Measurements from ENCODE around the gene LCE2A. TPM values are rescaled to one million over a fixed set of nuclear protein-coding genes. Genes with fewer than 3 reads are reported as not detected.
A peak's percentile ranks its signal among the peaks of the same experiment; 100 is the strongest.

LCE2A gene
- not detected for polyA plus RNA-seq (2013, experiment 1 of 2)
- polyA plus RNA-seq (2013, experiment 2 of 2): not detected

GRCh38 chr1:152697701-152698600 lies at the start of gene LCE2A:
Gene LCE2A, plus strand, starts transcription at chr1:152698345. Its CDS starts 557 bp downstream, at chr1:152698902.
- Histone ChIP-seq H2BK15ac (ENCODE audit: low read length) (no peak within 1 kb of the TSS), H2AFZ (ENCODE audit: low read length) (no peak within 1 kb of the TSS), H3K9ac (ENCODE audit: low read depth, low read length, poor library complexity) (no peak within 1 kb of the TSS), H2BK120ac (ENCODE audit: low read depth, low read length) (no peak within 1 kb of the TSS), H3K4ac (ENCODE audit: low read length) (no peak within 1 kb of the TSS), H3K27me3 (ENCODE audit: control insufficient read depth in 3 of 3, insufficient read depth in 3 of 3, low read depth in 1 of 3, low read length in 3 of 3) (no peaks in the 10 kb centered on the region), H3K23ac (ENCODE audit: low read depth, low read length, poor library complexity) (no peak within 1 kb of the TSS), H4K8ac (ENCODE audit: low read depth, low read length) (no peak within 1 kb of the TSS), H2BK12ac (ENCODE audit: low read length) (no peak within 1 kb of the TSS), H3K4me2 (ENCODE audit: insufficient read depth, low read length, poor library complexity, severe bottlenecking) (no peak within 1 kb of the TSS), H2AK5ac (ENCODE audit: low read depth, low read length) (no peak within 1 kb of the TSS), H3K18ac (ENCODE audit: low read length) (no peak within 1 kb of the TSS), H2BK5ac (ENCODE audit: low read length) (no peak within 1 kb of the TSS), H3K14ac (ENCODE audit: low read length) (no peak within 1 kb of the TSS), H4K91ac (ENCODE audit: low read depth, low read length, poor library complexity) (no peak within 1 kb of the TSS), H3K4me3 (ENCODE audit: low read length in 2 of 2) (no peak within 1 kb of the TSS), H3K36me3 (replicated peaks in 1 of 2; ENCODE audit: control insufficient read depth in 2 of 2, insufficient read depth in 2 of 2, low read length in 2 of 2) (no peaks in the 10 kb centered on the region), H3K79me1 (ENCODE audit: low read depth, low read length) (no peaks in the 10 kb centered on the region), H3K27ac (replicated peaks; ENCODE audit: low read length) (no peak within 1 kb of the TSS), H3K4me1 (ENCODE audit: control insufficient read depth in 2 of 2, insufficient read depth in 1 of 2, low read depth in 1 of 2, low read length in 2 of 2) (no peaks in the 10 kb centered on the region), H3K9me3 (replicated peaks in 1 of 2; ENCODE audit: control insufficient read depth in 2 of 2, insufficient read depth in 1 of 2, low read depth in 1 of 2, low read length in 2 of 2) (peaks cover 0 to 13% of the 10 kb centered on the region in 2 donors)
- no peak for DNase-seq (ENCODE audit: low spot score)
- whole genome bisulfite sequencing, 2 donors (ENCODE audit: extremely low coverage in 2 of 2, insufficient read length in 2 of 2, insufficient replicate concordance in 1 of 2): no CpG with 5 or more reads among the region's 4 CpGs

- H3K14ac ChIP-seq (ENCODE audit: low read length): no peak overlapping the region
Measured at GRCh38 chr1:152654110-152654509, 44.0 kb upstream of the LCE2A start.

GRCh38 chr1:152656459-152656858 lies 41.7 kb upstream of the LCE2A start:
- no peak for DNase-seq (ENCODE audit: low spot score)
- no CpG with 5 or more reads among the region's 2 CpGs for WGBS, 2 donors (ENCODE audit: extremely low coverage in 2 of 2, insufficient read length in 2 of 2, insufficient replicate concordance in 1 of 2)
- Histone ChIP-seq H2AFZ (ENCODE audit: low read length) (no peak overlapping the region), H3K4me3 (ENCODE audit: low read length in 2 of 2) (no peak overlapping the region), H3K4me2 (ENCODE audit: insufficient read depth, low read length, poor library complexity, severe bottlenecking) (no peak overlapping the region), H3K4ac (ENCODE audit: low read length) (no peak overlapping the region), H3K9ac (ENCODE audit: low read depth, low read length, poor library complexity) (no peak overlapping the region), H3K9me3 (replicated peaks in 1 of 2; ENCODE audit: control insufficient read depth in 2 of 2, insufficient read depth in 1 of 2, low read depth in 1 of 2, low read length in 2 of 2) (peaks cover 0 to 27% of the 10 kb centered on the region in 2 donors), H3K14ac (ENCODE audit: low read length) (no peak overlapping the region), H4K91ac (ENCODE audit: low read depth, low read length, poor library complexity) (no peak overlapping the region), H3K79me1 (ENCODE audit: low read depth, low read length) (no peaks in the 10 kb centered on the region), H3K18ac (ENCODE audit: low read length) (no peak overlapping the region), H3K23ac (ENCODE audit: low read depth, low read length, poor library complexity) (no peak overlapping the region), H2BK5ac (ENCODE audit: low read length) (no peak overlapping the region), H2BK12ac (ENCODE audit: low read length) (no peak overlapping the region), H3K36me3 (replicated peaks in 1 of 2; ENCODE audit: control insufficient read depth in 2 of 2, insufficient read depth in 2 of 2, low read length in 2 of 2) (no peaks in the 10 kb centered on the region), H3K27ac (replicated peaks; ENCODE audit: low read length) (no peak overlapping the region), H2BK120ac (ENCODE audit: low read depth, low read length) (no peak overlapping the region), H3K4me1 (ENCODE audit: control insufficient read depth in 2 of 2, insufficient read depth in 1 of 2, low read depth in 1 of 2, low read length in 2 of 2) (no peaks in the 10 kb centered on the region), H2AK5ac (ENCODE audit: low read depth, low read length) (no peak overlapping the region), H3K27me3 (ENCODE audit: control insufficient read depth in 3 of 3, insufficient read depth in 3 of 3, low read depth in 1 of 3, low read length in 3 of 3) (no peaks in the 10 kb centered on the region), H4K8ac (ENCODE audit: low read depth, low read length) (no peak overlapping the region), H2BK15ac (ENCODE audit: low read length) (no peak overlapping the region)

More at GRCh38 chr1:152654110-152654509, 44.0 kb upstream of the LCE2A start:
- Histone ChIP-seq H3K4me3 (ENCODE audit: low read length in 2 of 2) (no peak overlapping the region), H3K4me2 (ENCODE audit: insufficient read depth, low read length, poor library complexity, severe bottlenecking) (no peak overlapping the region), H3K18ac (ENCODE audit: low read length) (no peak overlapping the region), H3K9me3 (replicated peaks in 1 of 2; ENCODE audit: control insufficient read depth in 2 of 2, insufficient read depth in 1 of 2, low read depth in 1 of 2, low read length in 2 of 2) (peaks cover 0 to 23% of the 10 kb centered on the region in 2 donors), H2BK12ac (ENCODE audit: low read length) (no peak overlapping the region), H2BK120ac (ENCODE audit: low read depth, low read length) (no peak overlapping the region), H3K27me3 (ENCODE audit: control insufficient read depth in 3 of 3, insufficient read depth in 3 of 3, low read depth in 1 of 3, low read length in 3 of 3) (no peaks in the 10 kb centered on the region), H3K27ac (replicated peaks; ENCODE audit: low read length) (no peak overlapping the region), H2BK15ac (ENCODE audit: low read length) (no peak overlapping the region), H3K9ac (ENCODE audit: low read depth, low read length, poor library complexity) (no peak overlapping the region), H3K36me3 (replicated peaks in 1 of 2; ENCODE audit: control insufficient read depth in 2 of 2, insufficient read depth in 2 of 2, low read length in 2 of 2) (no peaks in the 10 kb centered on the region), H4K8ac (ENCODE audit: low read depth, low read length) (no peak overlapping the region), H2AK5ac (ENCODE audit: low read depth, low read length) (no peak overlapping the region), H3K4ac (ENCODE audit: low read length) (no peak overlapping the region), H2BK5ac (ENCODE audit: low read length) (no peak overlapping the region), H4K91ac (ENCODE audit: low read depth, low read length, poor library complexity) (no peak overlapping the region), H3K4me1 (ENCODE audit: control insufficient read depth in 2 of 2, insufficient read depth in 1 of 2, low read depth in 1 of 2, low read length in 2 of 2) (no peaks in the 10 kb centered on the region), H3K79me1 (ENCODE audit: low read depth, low read length) (no peaks in the 10 kb centered on the region), H2AFZ (ENCODE audit: low read length) (no peak overlapping the region), H3K23ac (ENCODE audit: low read depth, low read length, poor library complexity) (no peak overlapping the region)
- WGBS, 2 donors (ENCODE audit: extremely low coverage in 2 of 2, insufficient read length in 2 of 2, insufficient replicate concordance in 1 of 2): no CpG with 5 or more reads among the region's 10 CpGs
- DNase-seq (ENCODE audit: low spot score): peak; percentile 17

GRCh38 chr1:152657677-152658076 lies 40.5 kb upstream of the LCE2A start:
- H3K9me3 ChIP-seq (replicated peaks in 1 of 2; ENCODE audit: control insufficient read depth in 2 of 2, insufficient read depth in 1 of 2, low read depth in 1 of 2, low read length in 2 of 2): peaks cover 0 to 20% of the 10 kb centered on the region in 2 donors
- no peaks in the 10 kb centered on the region for H3K79me1 ChIP-seq (ENCODE audit: low read depth, low read length)
- no peak overlapping the region for H2AFZ ChIP-seq (ENCODE audit: low read length)
- no peak overlapping the region for H3K4me2 ChIP-seq (ENCODE audit: insufficient read depth, low read length, poor library complexity, severe bottlenecking)
- H2BK15ac ChIP-seq (ENCODE audit: low read length): no peak overlapping the region
- no peak overlapping the region for H3K4ac ChIP-seq (ENCODE audit: low read length)
- H4K91ac ChIP-seq (ENCODE audit: low read depth, low read length, poor library complexity): no peak overlapping the region
- no peak overlapping the region for H3K27ac ChIP-seq (replicated peaks; ENCODE audit: low read length)
- no peaks in the 10 kb centered on the region for H3K27me3 ChIP-seq (ENCODE audit: control insufficient read depth in 3 of 3, insufficient read depth in 3 of 3, low read depth in 1 of 3, low read length in 3 of 3)
- no peak overlapping the region for H3K14ac ChIP-seq (ENCODE audit: low read length)
- no peak overlapping the region for H2BK5ac ChIP-seq (ENCODE audit: low read length)
- no peaks in the 10 kb centered on the region for H3K36me3 ChIP-seq (replicated peaks in 1 of 2; ENCODE audit: control insufficient read depth in 2 of 2, insufficient read depth in 2 of 2, low read length in 2 of 2)
- H3K4me3 ChIP-seq (ENCODE audit: low read length in 2 of 2): no peak overlapping the region
- H4K8ac ChIP-seq (ENCODE audit: low read depth, low read length): no peak overlapping the region
- no peak overlapping the region for H3K9ac ChIP-seq (ENCODE audit: low read depth, low read length, poor library complexity)
- H2BK12ac ChIP-seq (ENCODE audit: low read length): no peak overlapping the region
- H3K18ac ChIP-seq (ENCODE audit: low read length): no peak overlapping the region
- no peak for DNase-seq (ENCODE audit: low spot score)
- H2AK5ac ChIP-seq (ENCODE audit: low read depth, low read length): no peak overlapping the region
- no CpG with 5 or more reads among the region's 4 CpGs for WGBS, 2 donors (ENCODE audit: extremely low coverage in 2 of 2, insufficient read length in 2 of 2, insufficient replicate concordance in 1 of 2)
- H3K4me1 ChIP-seq (ENCODE audit: control insufficient read depth in 2 of 2, insufficient read depth in 1 of 2, low read depth in 1 of 2, low read length in 2 of 2): no peaks in the 10 kb centered on the region
- H3K23ac ChIP-seq (ENCODE audit: low read depth, low read length, poor library complexity): no peak overlapping the region
- no peak overlapping the region for H2BK120ac ChIP-seq (ENCODE audit: low read depth, low read length)

All from neuronal stem cell (in vitro differentiated cells).